H9 (cell line): ENCODE measurements around the gene NECAB2. TPM values are rescaled to one million over a fixed set of nuclear protein-coding genes. Genes with fewer than 3 reads are reported as not detected.

Experiments
- DNase-seq: peaks from one replicate; pipeline ENCODE4 v3.0.0-alpha.2; 2017
- H2AFZ ChIP-seq: one replicate; pipeline ENCODE4 v1.6.1; 2013; ENCODE audit warnings: mild to moderate bottlenecking, low read length, control low read depth, moderate library complexity
- H2AK5ac ChIP-seq: 2 replicates; pipeline ENCODE4 v1.6.1; 2013; ENCODE audit warnings: low read length, control low read depth, mixed read lengths; ENCODE audit not compliant: insufficient read length
- H2BK120ac ChIP-seq: one replicate; pipeline ENCODE4 v1.6.1; 2013; ENCODE audit warnings: low read depth, mild to moderate bottlenecking, low read length, control low read depth, inconsistent platforms; ENCODE audit not compliant: poor library complexity, severe bottlenecking
- H2BK12ac ChIP-seq: 2 replicates; pipeline ENCODE4 v1.6.1; 2013; ENCODE audit warnings: low read length, control low read depth, mixed read lengths, low read depth; ENCODE audit not compliant: insufficient read length
- H2BK15ac ChIP-seq: 2 replicates; pipeline ENCODE4 v1.6.1; 2013; ENCODE audit warnings: low read depth, low read length, control low read depth
- H2BK20ac ChIP-seq: one replicate; pipeline ENCODE4 v1.6.1; 2013; ENCODE audit warnings: low read depth, mild to moderate bottlenecking, low read length, control low read depth, inconsistent platforms; ENCODE audit not compliant: poor library complexity, severe bottlenecking
- H2BK5ac ChIP-seq: 2 replicates; pipeline ENCODE4 v1.6.1; 2013; ENCODE audit warnings: low read length, control low read depth, mixed read lengths; ENCODE audit not compliant: insufficient read length
- H3K14ac ChIP-seq: 2 replicates; pipeline ENCODE4 v1.6.1; 2013; ENCODE audit warnings: low read length, control low read depth; ENCODE audit not compliant: insufficient read depth
- H3K18ac ChIP-seq: 2 replicates; pipeline ENCODE4 v1.6.1; 2013; ENCODE audit warnings: low read depth, mild to moderate bottlenecking, mixed read lengths, low read length, control low read depth; ENCODE audit not compliant: insufficient read length
- H3K23ac ChIP-seq: 2 replicates; pipeline ENCODE4 v1.6.1; 2013; ENCODE audit warnings: low read length, control low read depth, mixed read lengths, low read depth; ENCODE audit not compliant: insufficient read length
- H3K23me2 ChIP-seq: 2 replicates; pipeline ENCODE4 v1.6.1; 2013; ENCODE audit warnings: low read depth, mild to moderate bottlenecking, mixed read lengths, low read length, control low read depth; ENCODE audit not compliant: insufficient read length, poor library complexity, severe bottlenecking
- H3K27ac ChIP-seq: 2 replicates; pipeline ENCODE4 v1.5.1; 2013; ENCODE audit warnings: low read length, control low read depth, mixed read lengths, low read depth; ENCODE audit not compliant: insufficient read length
- H3K27me3 ChIP-seq: 2 replicates; pipeline ENCODE4 v1.6.1; 2013; ENCODE audit warnings: low read length, control low read depth, inconsistent platforms; ENCODE audit not compliant: insufficient read depth
- H3K4ac ChIP-seq: 2 replicates; pipeline ENCODE4 v1.6.1; 2013; ENCODE audit warnings: low read depth, mild to moderate bottlenecking, control low read depth, inconsistent platforms, low read length, moderate library complexity
- H3K4me1 ChIP-seq: 2 replicates; pipeline ENCODE4 v1.6.1; 2013; ENCODE audit warnings: low read length, control low read depth, inconsistent platforms; ENCODE audit not compliant: insufficient read depth
- H3K4me2 ChIP-seq: 2 replicates; pipeline ENCODE4 v1.6.1; 2013; ENCODE audit warnings: low read length, control low read depth, mixed read lengths; ENCODE audit not compliant: insufficient read length, insufficient read depth
- H3K56ac ChIP-seq: 2 replicates; pipeline ENCODE4 v1.6.1; 2013; ENCODE audit warnings: low read depth, mild to moderate bottlenecking, mixed read lengths, low read length, control low read depth; ENCODE audit not compliant: insufficient read length
- H3K79me1 ChIP-seq: 2 replicates; pipeline ENCODE4 v1.6.1; 2013; ENCODE audit warnings: low read depth, mild to moderate bottlenecking, moderate library complexity, low read length, control low read depth, inconsistent platforms; ENCODE audit not compliant: insufficient read depth, poor library complexity, severe bottlenecking
- H3K79me2 ChIP-seq: 2 replicates; pipeline ENCODE4 v1.6.1; 2013; ENCODE audit warnings: low read length, control low read depth, inconsistent platforms; ENCODE audit not compliant: insufficient read depth
- H3K9ac ChIP-seq: 2 replicates; pipeline ENCODE4 v1.6.1; 2013; ENCODE audit warnings: low read length, control low read depth, mixed read lengths; ENCODE audit not compliant: insufficient read length; ENCODE audit errors: extremely low read depth
- H3K9me3 ChIP-seq: one replicate; pipeline ENCODE4 v1.6.1; 2013; ENCODE audit warnings: low read depth, low read length, inconsistent platforms; ENCODE audit not compliant: control insufficient read depth
- H3T11ph ChIP-seq: one replicate; pipeline ENCODE4 v1.6.1; 2013; ENCODE audit warnings: mild to moderate bottlenecking, low read length, control low read depth, inconsistent platforms
- H4K20me1 ChIP-seq: one replicate; pipeline ENCODE4 v1.6.1; 2013; ENCODE audit not compliant: control insufficient read depth, insufficient read length, insufficient read depth
- H4K5ac ChIP-seq: 2 replicates; pipeline ENCODE4 v1.6.1; 2013; ENCODE audit warnings: low read depth, mild to moderate bottlenecking, mixed read lengths, low read length, control low read depth; ENCODE audit not compliant: insufficient read length
- H4K8ac ChIP-seq: replicated peaks from 2 replicates; pipeline ENCODE4 v1.6.1; 2013; ENCODE audit warnings: low read length, control low read depth, mixed read lengths, low read depth; ENCODE audit not compliant: insufficient read length
- H4K91ac ChIP-seq: 2 replicates; pipeline ENCODE4 v1.6.1; 2013; ENCODE audit warnings: low read depth, mild to moderate bottlenecking, moderate library complexity, mixed read lengths, low read length, control low read depth; ENCODE audit not compliant: insufficient read length
- H3K27ac Mint-ChIP-seq, 3 experiments: 2 replicates in 2 of 3; 3 replicates in 1 of 3; pipeline ENCODE4 v1.8.0; 2020 to 2021; ENCODE audit warnings: mixed read lengths in 3 of 3, mild to moderate bottlenecking in 1 of 3, moderate library complexity in 1 of 3
- H3K27me3 Mint-ChIP-seq: 2 replicates; pipeline ENCODE4 v1.8.0; 2021; ENCODE audit warnings: low read depth, mild to moderate bottlenecking, moderate library complexity, mixed read lengths
- H3K36me3 Mint-ChIP-seq, 3 experiments: 2 replicates in 2 of 3; 3 replicates in 1 of 3; pipeline ENCODE4 v1.8.0; 2020 to 2021; ENCODE audit warnings: low read depth in 3 of 3, mixed read lengths in 3 of 3; ENCODE audit not compliant: insufficient read depth in 1 of 3
- H3K4me1 Mint-ChIP-seq, 2 experiments: 2 replicates each; pipeline ENCODE4 v1.8.0; 2020; ENCODE audit warnings: mixed read lengths in 2 of 2
- H3K4me3 Mint-ChIP-seq, 2 experiments: 2 replicates in 1 of 2; 3 replicates in 1 of 2; pipeline ENCODE4 v1.8.0; 2020 to 2021; ENCODE audit warnings: mild to moderate bottlenecking in 2 of 2, mixed read lengths in 2 of 2, moderate library complexity in 1 of 2
- H3K9me3 Mint-ChIP-seq, 2 experiments: 2 replicates in 1 of 2; 3 replicates in 1 of 2; pipeline ENCODE4 v1.8.0; 2020; ENCODE audit warnings: mild to moderate bottlenecking in 2 of 2, mixed read lengths in 2 of 2, moderate library complexity in 1 of 2
- CTCF ChIP-seq: fragments of 200-600 bp; sonication (generic); conservative IDR thresholded peaks from 3 replicates; pipeline ENCODE4 v1.8.0; 2021; ENCODE audit warnings: antibody characterized with exemption, mild to moderate bottlenecking
- WGBS: extraction: QIAGEN DNeasy Blood & Tissue Kit; methylation state at CpG from one replicate; pipeline ENCODE4 v1.1.7; 2013; ENCODE audit warnings: missing lambda C conversion rate, low lambda C conversion rate, mixed read lengths; ENCODE audit not compliant: insufficient read length; ENCODE audit errors: extremely low coverage; 5-methylcytosine and 5-hydroxymethylcytosine counted together
- total RNA-seq: library from RNA; stranded (reverse); gene quantifications from 2 replicates; pipeline ENCODE4 v1.2.1, GENCODE V29; 2021

NECAB2 gene
- total RNA-seq, 1 experiment from 2014 or later: 12.6 TPM

GRCh38 chr16:83979441-83979840 is 11.4 kb downstream of the NECAB2 start:
- peaks cover 21% of the 10 kb centered on the region for H3K27me3 Mint-ChIP-seq
- Histone ChIP-seq H3K4ac (no peak overlapping the region), H2AK5ac (no peak overlapping the region), H3K4me2 (no peak overlapping the region), H3K79me1 (no peaks in the 10 kb centered on the region), H3K23ac (no peak overlapping the region), H3K79me2 (no peaks in the 10 kb centered on the region), H4K91ac (no peak overlapping the region), H2BK5ac (no peak overlapping the region), H3K27ac (no peak overlapping the region), H3K9ac (no peak overlapping the region), H3K23me2 (no peaks in the 10 kb centered on the region), H3K14ac (no peak overlapping the region), H3K9me3 (peaks cover 11% of the 10 kb centered on the region), H3T11ph (no peak overlapping the region), H3K4me1 (no peaks in the 10 kb centered on the region), H2AFZ (no peak overlapping the region), H2BK12ac (no peak overlapping the region), H3K18ac (no peak overlapping the region), H4K5ac (no peak overlapping the region), H2BK120ac (no peak overlapping the region), H4K20me1 (no peaks in the 10 kb centered on the region), H2BK15ac (no peak overlapping the region), H3K27me3 (no peaks in the 10 kb centered on the region), H4K8ac (no peak overlapping the region), H2BK20ac (no peak overlapping the region), H3K56ac (no peak overlapping the region)
- H3K27ac Mint-ChIP-seq: peak overlapping the region in 2 of 3 experiments; percentile 81 to 86; a peak in 5 of 7 replicates
- DNase-seq: no peak
- peak overlapping the region in 1 of 2 experiments; percentile 38; a peak in 2 of 5 replicates for H3K4me3 Mint-ChIP-seq
- H3K36me3 Mint-ChIP-seq: peaks cover 21 to 40% (median 25%) of the 10 kb centered on the region in 3 experiments
- H3K9me3 Mint-ChIP-seq: peaks cover 20 to 21% of the 10 kb centered on the region in 2 experiments
- no peak for TF ChIP-seq CTCF
- no CpG with 5 or more reads among the region's 7 CpGs for WGBS
- peaks cover 30 to 49% of the 10 kb centered on the region in 2 experiments for H3K4me1 Mint-ChIP-seq
